Measurements from ENCODE around the gene SETD5.

DNA sequence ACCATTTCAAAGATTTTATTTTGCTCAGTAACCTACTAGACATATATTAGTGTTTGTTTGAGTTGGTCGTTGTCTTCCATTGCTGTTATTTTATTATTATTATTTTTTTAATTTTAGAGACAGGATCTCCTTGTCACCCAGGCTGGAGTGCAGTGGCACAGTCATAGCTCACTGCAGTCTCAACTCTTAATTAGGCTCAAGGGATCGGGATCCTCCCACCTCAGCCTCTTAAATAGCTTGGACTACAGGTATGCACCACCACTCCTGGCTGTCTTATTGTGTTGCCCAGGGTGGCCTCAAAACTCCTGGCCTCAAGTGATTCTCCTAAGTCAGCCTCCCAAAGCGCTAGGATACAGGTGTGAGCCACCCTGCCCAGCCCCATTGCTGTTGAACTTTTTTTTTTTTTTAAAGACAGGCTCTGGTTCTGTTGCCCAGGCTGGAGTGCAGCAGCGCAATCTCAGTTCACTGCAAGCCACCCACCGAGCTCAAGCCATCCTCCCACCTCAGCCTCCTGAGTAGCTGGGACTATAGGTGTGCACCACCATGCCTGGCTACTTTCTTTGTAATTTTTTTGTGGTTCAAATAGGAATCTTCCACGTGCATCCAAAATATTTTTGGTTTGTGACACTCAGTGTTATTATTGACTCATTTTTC lies 18.2 kb downstream of the SETD5 start:
- TF ChIP-seq CTCF (conservative IDR thresholded peaks at IDR 0.05) (no peak), ZFX (IDR thresholded peaks at IDR 0.05) (no peak)
